HepG2 (cell line): ENCODE data around the gene ZBTB47. TPM values are rescaled to one million over a fixed set of nuclear protein-coding genes. Genes with fewer than 3 reads are reported as not detected.

Experiments
- ATAC-seq: fragments of 200-7000 bp; cut with Tn5 transposase; 3 replicates; pipeline ENCODE4 v1.9.1; 2020; ENCODE audit warnings: mild to moderate bottlenecking, moderate library complexity
- BruUV-seq: library from RNA; stranded (reverse); fragments of 400-500 nt; replicated peaks from 2 replicates; lab custom pipeline; 2021; lab: Mats Ljungman, UMichigan
- CTCF ChIA-PET: fragments of 300-600 bp; formaldehyde crosslinking; extraction: SDS; loops from one replicate; lab custom pipeline; 2021; ENCODE audit warnings: low total read pairs, inconsistent platforms, low intra/inter-chr PET ratio; lab: Yijun Ruan, JAX
- POLR2A ChIA-PET: fragments of 350-600 bp; sonication (Branson Sonifier 250); formaldehyde crosslinking; loops from one replicate; lab custom pipeline; 2020; ENCODE audit warnings: antibody characterized with exemption, inconsistent platforms; lab: Yijun Ruan, JAX
- DNase-seq: peaks from one replicate; pipeline ENCODE4 v3.0.0-alpha.2; 2015; ENCODE audit warnings: low spot score
- FAIRE-seq: peaks from 3 replicates; lab custom pipeline; 2011; peaks lifted over from hg19 to GRCh38; lab: Jason Lieb, UNC
- H2AFZ ChIP-seq: one replicate; pipeline ENCODE4 v1.6.1; 2011; ENCODE audit warnings: low read length, inconsistent platforms
- H3K27ac ChIP-seq: fragments of 300-600 bp; 3 replicates; pipeline ENCODE4 v1.8.0; 2011; ENCODE audit warnings: mixed run types, mild to moderate bottlenecking, mixed read lengths, low read length, inconsistent platforms; ENCODE audit not compliant: insufficient read depth; ENCODE audit errors: extremely low read length
- H3K27me3 ChIP-seq, 2 experiments: fragments of 200-600 bp in 1 of 2; 2 replicates in 1 of 2; 3 replicates in 1 of 2; pipeline versions ENCODE4 v1.6.0 to v1.8.0; 2011; ENCODE audit warnings: low read length in 2 of 2, mild to moderate bottlenecking in 2 of 2, moderate library complexity in 2 of 2, inconsistent platforms in 1 of 2; ENCODE audit not compliant: insufficient read depth in 2 of 2, control insufficient read depth in 1 of 2
- H3K36me3 ChIP-seq, 2 experiments: fragments of 200-600 bp in 1 of 2; replicated peaks in 1 of 2; 2 replicates in 1 of 2; 3 replicates in 1 of 2; pipeline versions ENCODE4 v1.5.1 to v1.8.0; 2011; ENCODE audit warnings: low read length in 2 of 2, inconsistent platforms in 1 of 2; ENCODE audit not compliant: insufficient read depth in 2 of 2, control insufficient read depth in 1 of 2
- H3K4me1 ChIP-seq: 2 replicates; pipeline ENCODE4 v1.5.1; 2012; ENCODE audit warnings: low read length, inconsistent platforms; ENCODE audit not compliant: insufficient read depth
- H3K4me2 ChIP-seq: 2 replicates; pipeline ENCODE4 v1.6.0; 2011; ENCODE audit warnings: low read depth, low read length, inconsistent platforms
- H3K4me3 ChIP-seq, 3 experiments: fragments of 200-600 bp in 1 of 3; sonication (generic), shearing (Covaris generic) in 1 of 3; replicated peaks in 1 of 3; 2 replicates each; pipeline ENCODE4 v1.5.1; 2011 to 2016; ENCODE audit warnings: low read length in 3 of 3, inconsistent platforms in 2 of 3, low read depth in 2 of 3, mild to moderate bottlenecking in 2 of 3, control low read depth in 1 of 3, mixed read lengths in 1 of 3; ENCODE audit not compliant: insufficient read depth in 1 of 3
- H3K79me2 ChIP-seq: one replicate; pipeline ENCODE4 v1.6.1; 2011; ENCODE audit warnings: low read length, inconsistent platforms; ENCODE audit not compliant: insufficient read depth
- H3K9ac ChIP-seq: 2 replicates; pipeline ENCODE4 v1.6.0; 2011; ENCODE audit warnings: mild to moderate bottlenecking, low read depth, low read length, inconsistent platforms; ENCODE audit not compliant: insufficient read depth
- H3K9me3 ChIP-seq: 2 replicates; pipeline ENCODE4 v1.5.1; 2012; ENCODE audit warnings: mild to moderate bottlenecking, low read length
- H4K20me1 ChIP-seq: 2 replicates; pipeline ENCODE4 v1.6.0; 2011; ENCODE audit warnings: inconsistent platforms, mild to moderate bottlenecking, low read length, moderate library complexity; ENCODE audit not compliant: insufficient read depth
- AKAP8 ChIP-seq: sonication (generic); formaldehyde crosslinking; IDR thresholded peaks from 2 replicates; pipeline ENCODE4 v1.5.1; 2020; ENCODE audit warnings: mild to moderate bottlenecking, missing genetic modification reagents
- CCDC6 ChIP-seq: sonication (generic); formaldehyde crosslinking; IDR thresholded peaks from 2 replicates; pipeline ENCODE4 v1.8.1; 2022; ENCODE audit warnings: mild to moderate bottlenecking, missing genetic modification reagents, moderate library complexity
- HNF4A ChIP-seq: sonication (generic); formaldehyde crosslinking; IDR thresholded peaks from 2 replicates; pipeline ENCODE4 v1.4.0; 2020; ENCODE audit warnings: missing genetic modification reagents
- POLR2A ChIP-seq, 2 experiments: IDR thresholded peaks; 2 replicates each; pipeline ENCODE4 v1.6.1; 2011; ENCODE audit warnings: low read depth in 2 of 2, low read length in 2 of 2, mild to moderate bottlenecking in 1 of 2, moderate library complexity in 1 of 2; ENCODE audit not compliant: insufficient read depth in 1 of 2
- POLR2AphosphoS2 ChIP-seq: IDR thresholded peaks from 2 replicates; pipeline ENCODE4 v1.6.1; 2011; ENCODE audit warnings: low read depth, low read length, improper control_type of control experiment
- TEAD2 ChIP-seq: sonication (generic); formaldehyde crosslinking; IDR thresholded peaks from 2 replicates; pipeline ENCODE4 v1.9.0; 2021; ENCODE audit warnings: missing genetic modification reagents
- ZFAT ChIP-seq: sonication (generic); formaldehyde crosslinking; conservative IDR thresholded peaks from 2 replicates; pipeline ENCODE4 v1.8.1; 2023; ENCODE audit warnings: missing genetic modification reagents, inconsistent platforms
- ZNF614 ChIP-seq: IDR thresholded peaks from 2 replicates; pipeline ENCODE4 v1.6.1; 2018; ENCODE audit warnings: missing biosample characterization, missing genetic modification reagents, inconsistent platforms, borderline replicate concordance
- ZNF737 ChIP-seq: sonication (generic); formaldehyde crosslinking; IDR thresholded peaks from 2 replicates; pipeline ENCODE4 v1.5.0; 2020; ENCODE audit warnings: missing genetic modification reagents, mild to moderate bottlenecking, borderline replicate concordance
- WGBS: methylation state at CpG from one replicate; pipeline ENCODE4 v1.1.6; 2017; ENCODE audit warnings: low lambda C conversion rate; 5-methylcytosine and 5-hydroxymethylcytosine counted together
- in situ Hi-C: cut with HindIII; loops from 2 replicates; pipeline ENCODE4 v1.10.0; 2017; ENCODE audit warnings: low pct_unique_long_range_greater_than_20kb; ENCODE audit not compliant: extremely low pct_ligation_motif_present
- intact Hi-C: fragments of 100-400 bp; cut with micrococcal nuclease; formaldehyde crosslinking; loops from one replicate; pipeline ENCODE4 v1.10.0; 2022; ENCODE audit not compliant: unreplicated experiment
- polyA plus RNA-seq, 8 experiments: library from polyadenylated mRNA; depleted of rRNA in 3 of 8; stranded (reverse) in 7 of 8; unstranded in 1 of 8; fragments of >200 nt; fragmentation: Illumina TruSeq in 4 of 8; extraction: Trizol in 4 of 8; gene quantifications; 2 replicates each; pipeline versions ENCODE4 v1.2.1 to v1.2.3, GENCODE V29; 2011 to 2016; ENCODE audit warnings: low read depth in 4 of 8, missing spikeins in 1 of 8, mixed read lengths in 1 of 8; ENCODE audit not compliant: insufficient read depth in 1 of 8
- total RNA-seq, 5 experiments: library from RNA; depleted of rRNA; stranded (reverse); fragments of >200 nt; fragmentation: Illumina TruSeq; extraction: Trizol; gene quantifications; 2 replicates each; pipeline ENCODE4 v1.2.3, GENCODE V29; 2016; ENCODE audit warnings: low read depth in 1 of 5
- TF ChIP-seq, protein P1 (sequence below): sonication (generic); formaldehyde crosslinking; IDR thresholded peaks from 2 replicates; pipeline ENCODE4 v1.4.0; 2020; ENCODE audit warnings: mild to moderate bottlenecking, missing genetic modification reagents
- TF ChIP-seq, protein P2 (sequence below): IDR thresholded peaks from 2 replicates; pipeline ENCODE4 v1.6.1; 2016
- TF ChIP-seq, protein P3 (sequence below): sonication (generic); formaldehyde crosslinking; IDR thresholded peaks from 2 replicates; pipeline ENCODE4 v1.4.0; 2020; ENCODE audit warnings: missing genetic modification reagents, mild to moderate bottlenecking, borderline replicate concordance
- TF ChIP-seq, protein P4 (sequence below): IDR thresholded peaks from 2 replicates; pipeline ENCODE4 v1.6.1; 2016; ENCODE audit warnings: low read depth, control low read depth

The ZBTB47 gene
- total and polyA plus RNA-seq, 2 of the 13 experiments (the other 11 are each of a cell fraction or from before 2014, with no cell fraction given) = 1.5 to 3.1 TPM

DNA sequence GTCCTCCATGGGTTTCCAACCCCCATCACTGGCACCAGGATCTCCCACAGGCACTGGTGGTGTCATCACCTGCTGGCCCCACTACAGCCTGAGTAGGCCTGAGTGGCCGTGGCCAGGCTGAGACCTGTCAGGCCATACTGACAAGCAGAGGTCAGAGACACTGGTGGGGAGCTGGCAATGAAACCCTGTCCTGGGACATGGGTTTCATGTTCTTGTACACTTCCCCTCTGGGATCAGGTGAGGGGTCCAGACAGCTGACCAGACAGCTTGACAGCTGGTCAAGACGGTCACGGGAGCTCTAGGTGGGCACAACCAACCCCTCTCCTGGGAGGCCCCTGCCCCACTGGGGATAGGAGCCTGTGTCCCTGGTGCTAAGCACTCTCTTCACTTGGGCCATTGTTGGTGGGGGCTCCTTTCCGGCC, 13.1 kb downstream of the ZBTB47 start:
- Histone ChIP-seq H3K27me3 (no peaks in the 10 kb centered on the region), H3K4me3 (no peak overlapping the region), H3K27ac (no peak overlapping the region), H3K4me1 (peaks cover 12% of the 10 kb centered on the region), H2AFZ (no peak overlapping the region), H3K36me3 (no peaks in the 10 kb centered on the region), H3K9ac (no peak overlapping the region), H3K4me2 (no peak overlapping the region), H3K9me3 (no peaks in the 10 kb centered on the region), H3K79me2 (no peaks in the 10 kb centered on the region), H4K20me1 (no peaks in the 10 kb centered on the region)
- no peak; the same call in 2 of the 3 replicates for ATAC-seq
- TF ChIP-seq ZNF614 (CRISPR knock-in tag) (0 out of 2 replicates have a peak, but pooled peaks have one; percentile 6), POLR2AphosphoS2 (0 out of 2 replicates have a peak, but pooled peaks have one; percentile 10), POLR2A (IDR thresholded peaks at IDR 0.05; ENCODE audit: insufficient read depth in 1 of 2, low read depth in 2 of 2, low read length in 2 of 2) (0 out of 4 replicates have a peak, but pooled peaks of 1 of the 2 experiments have one; percentile 17)
- TF ChIP-seq, protein P1, sequence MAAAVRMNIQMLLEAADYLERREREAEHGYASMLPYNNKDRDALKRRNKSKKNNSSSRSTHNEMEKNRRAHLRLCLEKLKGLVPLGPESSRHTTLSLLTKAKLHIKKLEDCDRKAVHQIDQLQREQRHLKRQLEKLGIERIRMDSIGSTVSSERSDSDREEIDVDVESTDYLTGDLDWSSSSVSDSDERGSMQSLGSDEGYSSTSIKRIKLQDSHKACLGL (CRISPR knock-in tag) = no peak
- ChIA-PET POLR2A (interaction anchor here (0.6 to 1.2 kb wide), 2 partner anchors 17 to 628 kb away, joined by 3 read pairs; no protein-coding TSS in a partner anchor), CTCF (no interaction called here)
- in situ Hi-C loops (no loop called here), intact Hi-C loops (no loop called here)
- no peak for FAIRE-seq
- WGBS = 0% methylated on average over 1 of the region's 4 CpGs
- no peak for DNase-seq
- BruUV-seq = no TSS peak

DNA sequence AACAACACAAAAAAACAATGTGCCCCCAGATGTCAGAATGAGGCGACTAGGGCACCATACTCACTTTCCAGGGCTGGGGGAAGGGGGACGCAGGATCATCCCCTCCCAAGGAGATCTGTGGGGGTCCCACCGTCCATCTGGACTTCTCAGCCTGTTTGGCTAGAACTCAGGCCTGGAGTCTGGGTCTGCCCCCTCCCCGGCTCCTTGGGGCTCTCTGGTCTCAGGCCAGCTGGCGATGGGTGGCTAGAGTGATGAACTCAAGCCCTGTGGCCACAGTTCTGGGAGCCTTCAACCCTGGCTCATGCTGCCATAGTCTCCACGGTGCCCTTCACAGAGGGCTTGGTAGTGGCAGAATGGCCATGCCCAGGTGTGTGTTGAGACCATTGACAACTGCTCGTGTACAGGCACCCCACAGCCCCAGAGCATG, 13.6 kb downstream of the ZBTB47 start:
- Histone ChIP-seq H3K36me3 (no peaks in the 10 kb centered on the region), H3K4me3 (no peak overlapping the region), H3K27ac (no peak overlapping the region), H3K79me2 (no peaks in the 10 kb centered on the region), H2AFZ (no peak overlapping the region), H4K20me1 (no peaks in the 10 kb centered on the region), H3K4me2 (no peak overlapping the region), H3K9me3 (no peaks in the 10 kb centered on the region), H3K9ac (no peak overlapping the region), H3K4me1 (peaks cover 12% of the 10 kb centered on the region), H3K27me3 (no peaks in the 10 kb centered on the region)
- FAIRE-seq = no peak
- intact Hi-C loops (no loop called here), in situ Hi-C loops (no loop called here)
- ChIA-PET POLR2A (no interaction called here), CTCF (no interaction called here)
- no peak for DNase-seq
- 82% methylated on average over 4 of the region's 7 CpGs for WGBS
- ATAC-seq = no peak
- TSS peak; percentile 32 for BruUV-seq
- TF ChIP-seq CCDC6 (CRISPR knock-in tag) = no peak
- TF ChIP-seq POLR2AphosphoS2 = 0 out of 2 replicates have a peak, but pooled peaks have one; percentile 7
- TF ChIP-seq, protein P2, sequence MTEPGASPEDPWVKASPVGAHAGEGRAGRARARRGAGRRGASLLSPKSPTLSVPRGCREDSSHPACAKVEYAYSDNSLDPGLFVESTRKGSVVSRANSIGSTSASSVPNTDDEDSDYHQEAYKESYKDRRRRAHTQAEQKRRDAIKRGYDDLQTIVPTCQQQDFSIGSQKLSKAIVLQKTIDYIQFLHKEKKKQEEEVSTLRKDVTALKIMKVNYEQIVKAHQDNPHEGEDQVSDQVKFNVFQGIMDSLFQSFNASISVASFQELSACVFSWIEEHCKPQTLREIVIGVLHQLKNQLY (CRISPR knock-in tag) = no peak
- TF ChIP-seq HNF4A (CRISPR knock-in tag) = no peak
- no peak for TF ChIP-seq ZNF737 (CRISPR knock-in tag)
- TF ChIP-seq, protein P3, sequence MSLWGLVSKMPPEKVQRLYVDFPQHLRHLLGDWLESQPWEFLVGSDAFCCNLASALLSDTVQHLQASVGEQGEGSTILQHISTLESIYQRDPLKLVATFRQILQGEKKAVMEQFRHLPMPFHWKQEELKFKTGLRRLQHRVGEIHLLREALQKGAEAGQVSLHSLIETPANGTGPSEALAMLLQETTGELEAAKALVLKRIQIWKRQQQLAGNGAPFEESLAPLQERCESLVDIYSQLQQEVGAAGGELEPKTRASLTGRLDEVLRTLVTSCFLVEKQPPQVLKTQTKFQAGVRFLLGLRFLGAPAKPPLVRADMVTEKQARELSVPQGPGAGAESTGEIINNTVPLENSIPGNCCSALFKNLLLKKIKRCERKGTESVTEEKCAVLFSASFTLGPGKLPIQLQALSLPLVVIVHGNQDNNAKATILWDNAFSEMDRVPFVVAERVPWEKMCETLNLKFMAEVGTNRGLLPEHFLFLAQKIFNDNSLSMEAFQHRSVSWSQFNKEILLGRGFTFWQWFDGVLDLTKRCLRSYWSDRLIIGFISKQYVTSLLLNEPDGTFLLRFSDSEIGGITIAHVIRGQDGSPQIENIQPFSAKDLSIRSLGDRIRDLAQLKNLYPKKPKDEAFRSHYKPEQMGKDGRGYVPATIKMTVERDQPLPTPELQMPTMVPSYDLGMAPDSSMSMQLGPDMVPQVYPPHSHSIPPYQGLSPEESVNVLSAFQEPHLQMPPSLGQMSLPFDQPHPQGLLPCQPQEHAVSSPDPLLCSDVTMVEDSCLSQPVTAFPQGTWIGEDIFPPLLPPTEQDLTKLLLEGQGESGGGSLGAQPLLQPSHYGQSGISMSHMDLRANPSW (CRISPR knock-in tag) = no peak
- TF ChIP-seq ZFAT (CRISPR knock-in tag) = no peak
- TF ChIP-seq AKAP8 = peak; percentile 54; the same call in 1 of the 2 replicates
- TF ChIP-seq, protein P4, sequence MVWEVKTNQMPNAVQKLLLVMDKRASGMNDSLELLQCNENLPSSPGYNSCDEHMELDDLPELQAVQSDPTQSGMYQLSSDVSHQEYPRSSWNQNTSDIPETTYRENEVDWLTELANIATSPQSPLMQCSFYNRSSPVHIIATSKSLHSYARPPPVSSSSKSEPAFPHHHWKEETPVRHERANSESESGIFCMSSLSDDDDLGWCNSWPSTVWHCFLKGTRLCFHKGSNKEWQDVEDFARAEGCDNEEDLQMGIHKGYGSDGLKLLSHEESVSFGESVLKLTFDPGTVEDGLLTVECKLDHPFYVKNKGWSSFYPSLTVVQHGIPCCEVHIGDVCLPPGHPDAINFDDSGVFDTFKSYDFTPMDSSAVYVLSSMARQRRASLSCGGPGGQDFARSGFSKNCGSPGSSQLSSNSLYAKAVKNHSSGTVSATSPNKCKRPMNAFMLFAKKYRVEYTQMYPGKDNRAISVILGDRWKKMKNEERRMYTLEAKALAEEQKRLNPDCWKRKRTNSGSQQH = no peak
- TF ChIP-seq TEAD2 (CRISPR knock-in tag) = no peak
